ENCODE measurements around the gene NUDT11. TPM values are rescaled to one million over a fixed set of nuclear protein-coding genes. Genes with fewer than 3 reads are reported as not detected.

The NUDT11 gene
- polyA plus RNA-seq, 3 donors = 0.07 to 0.09 TPM; not detected in 1

DNA sequence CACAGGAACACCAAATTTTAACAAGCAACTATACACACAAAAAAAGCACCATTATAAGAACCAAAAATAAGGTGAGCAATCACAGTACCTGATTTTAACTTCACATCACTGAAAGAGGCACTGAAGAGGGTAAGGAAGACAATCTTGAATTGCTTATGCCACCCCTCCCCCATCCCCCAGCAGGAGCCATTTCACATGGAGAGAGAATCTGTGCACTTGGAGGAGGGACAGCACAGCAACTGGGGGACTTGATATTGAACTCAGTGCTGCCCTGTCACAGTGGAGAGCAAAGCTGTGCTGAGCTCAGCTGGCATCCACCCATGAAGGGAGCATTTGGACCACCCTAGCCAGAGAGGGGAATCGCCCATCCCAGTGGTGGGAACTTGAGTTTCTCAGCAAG, 56.0 kb downstream of the NUDT11 start:
- Histone ChIP-seq H3K4me3 (replicated peaks in 1 of 3; ENCODE audit: low read depth in 2 of 3, low read length in 3 of 3) (no peak overlapping the region), H3K36me3 (replicated peaks in 1 of 2; ENCODE audit: control insufficient read depth in 1 of 2, insufficient read depth in 2 of 2, low read length in 2 of 2) (no peaks in the 10 kb centered on the region), H3K4me2 (replicated peaks; ENCODE audit: extremely low read depth, low read length, poor library complexity, severe bottlenecking) (no peak overlapping the region), H3K27me3 (ENCODE audit: control insufficient read depth in 2 of 2, insufficient read depth in 2 of 2, low read length in 2 of 2) (no peaks in the 10 kb centered on the region), H3K9me3 (replicated peaks in 1 of 2; ENCODE audit: control insufficient read depth in 1 of 2, insufficient read depth in 1 of 2, low read length in 2 of 2) (no peaks in the 10 kb centered on the region), H3K27ac (ENCODE audit: low read depth in 1 of 2, low read length in 2 of 2) (no peak overlapping the region), H3K9ac (ENCODE audit: insufficient read depth, low read length, poor library complexity, severe bottlenecking) (no peak overlapping the region), H2AFZ (ENCODE audit: insufficient read depth, low read depth, low read length, poor library complexity, severe bottlenecking) (no peak overlapping the region), H4K20me1 (ENCODE audit: insufficient read depth, low read length) (no peaks in the 10 kb centered on the region), H3K4me1 (ENCODE audit: control insufficient read depth in 1 of 2, insufficient read depth in 2 of 2, low read length in 2 of 2) (no peaks in the 10 kb centered on the region), H3K79me2 (ENCODE audit: insufficient read depth, low read length) (no peaks in the 10 kb centered on the region)
- WGBS (ENCODE audit: insufficient coverage) = no CpG with 5 or more reads among the region's 1 CpG
- no peaks in the 10 kb centered on the region for H3K4me1 Mint-ChIP-seq
- no peaks in the 10 kb centered on the region for H3K36me3 Mint-ChIP-seq
- no peak for TF ChIP-seq CTCF (IDR thresholded peaks at IDR 0.05)
- intact Hi-C loops (cut with micrococcal nuclease) = no loop called here
- peaks cover 0 to 11% (median 0%) of the 10 kb centered on the region in 3 donors for H3K27me3 Mint-ChIP-seq (ENCODE audit: low read depth in 3 of 3)
- no peak for DNase-seq
- no peak overlapping the region for H3K27ac Mint-ChIP-seq
- H3K9me3 Mint-ChIP-seq = peaks cover 0 to 5% (median 0%) of the 10 kb centered on the region in 7 donors
- no peak overlapping the region for H3K4me3 Mint-ChIP-seq

Other genes starting within 250 kb of the NUDT11 start
- not detected for gene NUDT10, start 163.8 kb downstream of the NUDT11 start, polyA plus RNA-seq
- not detected for gene CENPVL3, start 122.3 kb upstream of the NUDT11 start, polyA plus RNA-seq
- not detected for gene CENPVL2, start 186.2 kb upstream of the NUDT11 start, polyA plus RNA-seq
- gene CENPVL1, start 213.9 kb upstream of the NUDT11 start, polyA plus RNA-seq = not detected
- 1 to 10 TPM in 2 of 3 donors, under 1 TPM in 1; 0.40 to 1.6 (median 1.4) TPM for gene GSPT2, start 246.8 kb upstream of the NUDT11 start, polyA plus RNA-seq

Data from CD14-positive monocyte (primary cell).